ENCODE results near the gene C2orf92.

DNA sequence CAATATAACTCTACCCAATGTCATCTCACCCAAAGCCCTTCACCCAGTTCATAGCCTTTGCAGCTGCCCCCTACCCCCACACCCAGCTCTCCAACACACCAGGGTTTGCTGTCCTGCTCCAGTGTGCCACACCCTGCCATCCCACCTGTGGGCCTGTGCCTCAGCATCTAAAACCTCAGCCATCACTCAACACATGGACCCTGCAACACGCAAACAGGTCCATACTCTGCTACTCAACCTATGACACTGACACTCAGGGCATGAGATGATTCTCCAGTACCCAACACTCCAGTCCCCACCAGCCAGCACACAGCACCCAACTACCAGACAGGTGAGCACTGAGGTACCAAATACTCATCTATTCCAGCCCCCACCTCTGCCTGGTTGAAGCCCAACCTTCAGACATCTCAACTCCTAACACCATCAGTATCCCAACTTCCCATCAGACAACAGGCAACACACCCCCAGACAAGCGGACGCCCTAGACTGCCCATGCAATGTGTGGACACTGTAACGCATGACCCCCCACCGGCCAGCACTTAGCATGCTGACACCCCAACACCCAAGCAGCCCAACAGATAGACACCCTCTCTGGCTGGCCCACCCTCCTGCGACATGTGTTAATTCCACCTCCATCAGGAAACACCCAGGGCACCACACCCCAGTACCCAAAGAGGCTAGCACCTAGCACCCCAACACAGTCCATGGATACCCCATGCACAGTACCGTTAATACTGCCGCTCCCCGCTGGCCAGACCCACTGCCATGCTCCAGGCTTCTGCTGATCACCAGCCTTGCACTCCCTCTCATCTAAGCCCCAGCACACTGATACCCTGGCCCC, 68.9 kb downstream of the C2orf92 start:
- TF ChIP-seq, protein P1, sequence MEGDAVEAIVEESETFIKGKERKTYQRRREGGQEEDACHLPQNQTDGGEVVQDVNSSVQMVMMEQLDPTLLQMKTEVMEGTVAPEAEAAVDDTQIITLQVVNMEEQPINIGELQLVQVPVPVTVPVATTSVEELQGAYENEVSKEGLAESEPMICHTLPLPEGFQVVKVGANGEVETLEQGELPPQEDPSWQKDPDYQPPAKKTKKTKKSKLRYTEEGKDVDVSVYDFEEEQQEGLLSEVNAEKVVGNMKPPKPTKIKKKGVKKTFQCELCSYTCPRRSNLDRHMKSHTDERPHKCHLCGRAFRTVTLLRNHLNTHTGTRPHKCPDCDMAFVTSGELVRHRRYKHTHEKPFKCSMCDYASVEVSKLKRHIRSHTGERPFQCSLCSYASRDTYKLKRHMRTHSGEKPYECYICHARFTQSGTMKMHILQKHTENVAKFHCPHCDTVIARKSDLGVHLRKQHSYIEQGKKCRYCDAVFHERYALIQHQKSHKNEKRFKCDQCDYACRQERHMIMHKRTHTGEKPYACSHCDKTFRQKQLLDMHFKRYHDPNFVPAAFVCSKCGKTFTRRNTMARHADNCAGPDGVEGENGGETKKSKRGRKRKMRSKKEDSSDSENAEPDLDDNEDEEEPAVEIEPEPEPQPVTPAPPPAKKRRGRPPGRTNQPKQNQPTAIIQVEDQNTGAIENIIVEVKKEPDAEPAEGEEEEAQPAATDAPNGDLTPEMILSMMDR (conservative IDR thresholded peaks at IDR 0.05): no peak
- no peak for TF ChIP-seq EZH2 (IDR thresholded peaks at IDR 0.05; ENCODE audit: low read depth)
